Transverse colon (tissue), 4 donors: Measurements from ENCODE around the gene TH. TPM values are rescaled to one million over a fixed set of nuclear protein-coding genes. Genes with fewer than 3 reads are reported as not detected.

ENCODE experiments used
- DNase-seq: peaks from one replicate; pipeline ENCODE4 v3.0.0-alpha.2; 2019
- H3K27ac ChIP-seq, 4 donors: fragments of 200-600 bp; sonication (generic); 2 replicates each; pipeline ENCODE4 v1.5.1; 2016 to 2018; ENCODE audit warnings: inconsistent platforms in 4 of 4
- H3K27me3 ChIP-seq: fragments of 200-600 bp; sonication (generic); 2 replicates; pipeline ENCODE4 v1.5.1; 2017; ENCODE audit warnings: inconsistent platforms
- H3K36me3 ChIP-seq, 4 donors: fragments of 200-600 bp; sonication (generic); 2 replicates each; pipeline ENCODE4 v1.5.1; 2017 to 2019; ENCODE audit warnings: inconsistent platforms in 4 of 4
- H3K4me1 ChIP-seq, 4 donors: fragments of 200-600 bp; sonication (generic); 2 replicates each; pipeline ENCODE4 v1.5.1; 2017 to 2020; ENCODE audit warnings: inconsistent platforms in 4 of 4
- H3K4me3 ChIP-seq, 4 donors: fragments of 200-600 bp; sonication (generic); 1 replicate in 1 of 4; 2 replicates in 3 of 4; pipeline versions ENCODE4 v1.5.1 to v1.6.1; 2017 to 2019; ENCODE audit warnings: inconsistent platforms in 4 of 4
- H3K9me3 ChIP-seq, 2 donors: fragments of 200-600 bp; sonication (generic); 2 replicates each; pipeline ENCODE4 v1.5.1; 2017 to 2019; ENCODE audit warnings: inconsistent platforms in 2 of 2
- EP300 ChIP-seq: sonication (generic); formaldehyde crosslinking; IDR thresholded peaks from one replicate; pipeline ENCODE4 v1.6.1; 2017; ENCODE audit warnings: antibody characterized with exemption, low read depth
- POLR2A ChIP-seq: fragments of 450-650 bp; IDR thresholded peaks from one replicate; pipeline ENCODE4 v1.6.1; 2016; ENCODE audit warnings: antibody characterized with exemption, mild to moderate bottlenecking, moderate library complexity
- POLR2AphosphoS5 ChIP-seq, 3 donors: sonication (generic); formaldehyde crosslinking; IDR thresholded peaks; one replicate each; pipeline ENCODE4 v1.6.1; 2016; ENCODE audit warnings: antibody characterized with exemption in 3 of 3
- WGBS, 2 donors: methylation state at CpG; one replicate each; pipeline ENCODE4 v1.1.5; 2018; ENCODE audit warnings: low coverage in 1 of 2; 5-methylcytosine and 5-hydroxymethylcytosine counted together
- in situ Hi-C, 4 donors: fragments of 200-750 bp; cut with MboI; loops; one replicate each; pipeline versions ENCODE4 v1.15.0 to v1.15.1; 2017; ENCODE audit warnings: low sequenced_read_pairs in 3 of 4, low pct_ligation_motif_present in 1 of 4, low pct_unique_long_range_greater_than_20kb in 1 of 4
- intact Hi-C: fragments of 100-400 bp; cut with DNase I; formaldehyde crosslinking; loops from one replicate; pipeline ENCODE4 v1.15.1; 2023; ENCODE audit warnings: low total_unique reads
- small RNA-seq, 4 donors: library from RNA; depleted of rRNA; stranded (forward); fragments of <200 nt; gene quantifications; one replicate each; pipeline ENCODE3, GENCODE V24; 2016
- total RNA-seq, 4 donors: library from RNA; depleted of rRNA; stranded (reverse); fragments of >200 nt; gene quantifications; one replicate each; pipeline ENCODE4 v1.1.0, GENCODE V29; 2016
- TF ChIP-seq, protein P1 (sequence below), 5 experiments: fragments of 200-600 bp in 3 of 5; fragments of 450-650 bp in 2 of 5; sonication (generic) in 3 of 5; IDR thresholded peaks; 1 replicate in 2 of 5; 2 replicates in 3 of 5; pipeline ENCODE4 v1.5.1; 2016 to 2017; ENCODE audit warnings: antibody characterized with exemption in 5 of 5, inconsistent platforms in 3 of 5, mild to moderate bottlenecking in 2 of 5, moderate library complexity in 1 of 5

Gene TH
- total RNA-seq, 4 donors from 2014 or later, result not detected

DNA sequence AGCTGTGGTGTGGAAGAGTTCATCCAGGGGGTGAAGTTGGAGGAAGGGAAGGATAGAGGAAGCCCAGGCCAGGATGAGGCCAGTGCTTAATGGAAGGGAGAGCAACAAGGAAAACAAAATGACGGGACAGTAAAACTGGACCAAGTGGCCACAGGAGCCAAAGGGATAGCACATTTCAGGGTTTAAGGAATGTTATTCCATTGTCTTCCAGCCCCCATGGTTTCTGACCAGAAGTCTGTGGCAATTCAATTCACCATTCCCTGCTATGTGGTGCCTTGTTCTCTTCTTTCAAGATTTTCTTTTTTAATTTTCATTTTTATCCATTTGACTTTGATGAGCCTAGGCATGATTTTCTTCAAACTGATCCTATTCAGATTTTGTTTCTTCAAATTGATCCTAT lies 54.9 kb downstream of the TH start:
- Histone ChIP-seq H3K27me3 (peaks cover 16% of the 10 kb centered on the region), H3K4me3 (no peak overlapping the region), H3K27ac (no peak overlapping the region), H3K36me3 (no peaks in the 10 kb centered on the region), H3K9me3 (peaks cover 0 to 4% of the 10 kb centered on the region in 2 donors), H3K4me1 (no peaks in the 10 kb centered on the region)
- 65 to 75% methylated on average over 1 of the region's 1 CpG for WGBS, 2 donors
- TF ChIP-seq EP300 (no peak), POLR2A (no peak)
- TF ChIP-seq, protein P1, sequence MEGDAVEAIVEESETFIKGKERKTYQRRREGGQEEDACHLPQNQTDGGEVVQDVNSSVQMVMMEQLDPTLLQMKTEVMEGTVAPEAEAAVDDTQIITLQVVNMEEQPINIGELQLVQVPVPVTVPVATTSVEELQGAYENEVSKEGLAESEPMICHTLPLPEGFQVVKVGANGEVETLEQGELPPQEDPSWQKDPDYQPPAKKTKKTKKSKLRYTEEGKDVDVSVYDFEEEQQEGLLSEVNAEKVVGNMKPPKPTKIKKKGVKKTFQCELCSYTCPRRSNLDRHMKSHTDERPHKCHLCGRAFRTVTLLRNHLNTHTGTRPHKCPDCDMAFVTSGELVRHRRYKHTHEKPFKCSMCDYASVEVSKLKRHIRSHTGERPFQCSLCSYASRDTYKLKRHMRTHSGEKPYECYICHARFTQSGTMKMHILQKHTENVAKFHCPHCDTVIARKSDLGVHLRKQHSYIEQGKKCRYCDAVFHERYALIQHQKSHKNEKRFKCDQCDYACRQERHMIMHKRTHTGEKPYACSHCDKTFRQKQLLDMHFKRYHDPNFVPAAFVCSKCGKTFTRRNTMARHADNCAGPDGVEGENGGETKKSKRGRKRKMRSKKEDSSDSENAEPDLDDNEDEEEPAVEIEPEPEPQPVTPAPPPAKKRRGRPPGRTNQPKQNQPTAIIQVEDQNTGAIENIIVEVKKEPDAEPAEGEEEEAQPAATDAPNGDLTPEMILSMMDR (IDR thresholded peaks at IDR 0.05), result no peak
- intact Hi-C loops (no loop called here), in situ Hi-C loops (no loop called here)
- no peak for DNase-seq

GRCh38 chr11:2115308-2115707 lies 56.3 kb downstream of the TH start:
- TF ChIP-seq POLR2A (no peak), POLR2AphosphoS5 (IDR thresholded peaks at IDR 0.05) (no peak), EP300 (no peak)
- TF ChIP-seq, protein P1 (IDR thresholded peaks at IDR 0.05), result no peak
- Histone ChIP-seq H3K9me3 (peaks cover 0 to 4% of the 10 kb centered on the region in 2 donors), H3K36me3 (no peaks in the 10 kb centered on the region), H3K27me3 (peaks cover 2% of the 10 kb centered on the region), H3K4me1 (no peaks in the 10 kb centered on the region), H3K27ac (no peak overlapping the region), H3K4me3 (no peak overlapping the region)
- no peak for DNase-seq
- intact Hi-C loops (no loop called here), in situ Hi-C loops (no loop called here)
- WGBS, 2 donors, result 91% methylated on average over 12 of the region's 12 CpGs; no CpG with 5 or more reads in 1 of the 2 donors

DNA sequence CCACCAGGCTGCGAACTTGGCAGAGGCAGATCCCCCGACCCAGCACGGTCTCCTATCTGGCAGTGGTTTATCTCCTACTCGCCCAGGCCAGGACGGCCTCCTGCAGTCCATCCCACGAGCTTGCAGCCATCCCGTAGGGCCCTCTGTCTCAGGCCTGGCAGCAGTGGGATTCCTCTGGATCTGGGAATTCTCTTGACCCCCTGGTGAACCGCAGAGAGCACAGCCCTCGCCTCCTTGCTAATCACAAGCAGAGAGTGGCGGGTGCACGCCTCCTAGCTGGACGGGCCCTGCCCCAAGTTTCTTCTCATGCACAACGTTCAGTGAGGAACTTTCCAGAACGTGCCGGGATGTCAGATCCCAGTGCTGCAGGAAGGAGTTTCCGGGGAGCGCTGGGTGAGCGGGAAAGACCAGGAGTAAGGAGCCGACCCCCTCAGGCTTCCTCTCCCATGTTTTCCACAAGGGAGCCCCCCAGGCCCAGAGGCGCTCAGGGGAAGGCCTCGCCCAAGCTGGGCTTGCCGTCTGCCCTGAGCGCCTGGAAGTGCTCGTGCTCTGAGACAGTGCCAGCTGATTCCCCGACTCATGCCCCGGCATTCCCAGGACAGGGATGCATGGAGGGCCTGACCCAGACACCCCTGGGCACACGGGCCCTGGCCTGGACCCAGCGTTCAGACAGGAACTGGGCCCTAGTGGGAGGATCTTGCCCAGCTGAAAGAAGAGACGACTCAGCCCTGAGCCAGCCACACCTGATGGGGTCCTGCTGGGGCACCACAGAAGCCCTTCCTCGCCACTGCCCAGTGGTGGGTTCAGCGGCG lies 57.0 kb downstream of the TH start:
- no peak for DNase-seq
- Histone ChIP-seq H3K4me1 (no peaks in the 10 kb centered on the region), H3K27me3 (no peaks in the 10 kb centered on the region), H3K9me3 (peaks cover 0 to 4% of the 10 kb centered on the region in 2 donors), H3K4me3 (no peak overlapping the region), H3K36me3 (no peaks in the 10 kb centered on the region), H3K27ac (no peak overlapping the region)
- intact Hi-C loops, result no loop called here
- TF ChIP-seq, protein P1 (IDR thresholded peaks at IDR 0.05), result no peak
- TF ChIP-seq POLR2AphosphoS5 (IDR thresholded peaks at IDR 0.05) (no peak), EP300 (no peak), POLR2A (no peak)
- WGBS, 2 donors, result 84% methylated on average over 32 of the region's 32 CpGs; no CpG with 5 or more reads in 1 of the 2 donors
- in situ Hi-C loops, result no loop called here

Small RNAs within 50 kb of the gene (small RNA-seq; reads per million reads assigned to genes)
- gene MIR4686, result 0 reads per million in 4 donors
- gene MIR483, result 0 to 1.4 (median 0.38) reads per million in 4 donors

Other genes starting within 250 kb of the TH start
- 100 to 1,000 TPM in 2 of 4 donors, 10 to 100 TPM in 2; 91.7 to 187 (median 127) TPM for gene MRPL23, start 224.5 kb downstream of the TH start, total RNA-seq
- 100 to 1,000 TPM in 1 of 4 donors, 10 to 100 TPM in 3; 20.7 to 102 (median 24.7) TPM for gene H19, start 174.0 kb downstream of the TH start, total RNA-seq
- gene IGF2, start 32.4 kb downstream of the TH start, total RNA-seq, result 10 to 100 TPM in 3 of 4 donors, 1 to 10 TPM in 1; 8.2 to 19.8 (median 12.2) TPM
- gene INS, start 10.6 kb downstream of the TH start, total RNA-seq, result not detected
- gene ASCL2, start 98.8 kb upstream of the TH start, total RNA-seq, result 10 to 100 TPM in 1 of 4 donors, 1 to 10 TPM in 2, not detected in 1; 2.3 to 14.7 (median 3.0) TPM
- gene C11orf21, start 130.1 kb upstream of the TH start, total RNA-seq, result under 1 TPM in 1 of 4 donors, not detected in 3; 0.27 TPM
- under 1 TPM in 2 of 4 donors, not detected in 2; 0.16 to 0.96 TPM for gene TSPAN32, start 130.2 kb upstream of the TH start, total RNA-seq
- gene CD81, start 205.5 kb upstream of the TH start, total RNA-seq, result 100 to 1,000 TPM; 156 to 406 (median 255) TPM
- 10 to 100 TPM; 13.3 to 38.9 (median 36.0) TPM for gene TSSC4, start 228.9 kb upstream of the TH start, total RNA-seq